Lower leg skin (tissue), 3 donors: Measurements from ENCODE around the gene PCP4L1.
"Not testable (repeated sequence)": the region's sequence is repeated elsewhere in the genome, so short reads cannot be mapped to it uniquely, and the experiment has no call there.

Experiments
- POLR2A ChIP-seq, 2 donors: fragments of 450-650 bp; IDR thresholded peaks; one replicate each; pipeline ENCODE4 v1.6.1; 2016 to 2017; ENCODE audit warnings: antibody characterized with exemption in 2 of 2, mild to moderate bottlenecking in 1 of 2, moderate library complexity in 1 of 2
- TF ChIP-seq, protein P1 (sequence below), 3 donors: fragments of 450-650 bp; IDR thresholded peaks; one replicate each; pipeline ENCODE4 v1.5.1; 2016; ENCODE audit warnings: antibody characterized with exemption in 3 of 3, mild to moderate bottlenecking in 3 of 3, moderate library complexity in 2 of 3

DNA sequence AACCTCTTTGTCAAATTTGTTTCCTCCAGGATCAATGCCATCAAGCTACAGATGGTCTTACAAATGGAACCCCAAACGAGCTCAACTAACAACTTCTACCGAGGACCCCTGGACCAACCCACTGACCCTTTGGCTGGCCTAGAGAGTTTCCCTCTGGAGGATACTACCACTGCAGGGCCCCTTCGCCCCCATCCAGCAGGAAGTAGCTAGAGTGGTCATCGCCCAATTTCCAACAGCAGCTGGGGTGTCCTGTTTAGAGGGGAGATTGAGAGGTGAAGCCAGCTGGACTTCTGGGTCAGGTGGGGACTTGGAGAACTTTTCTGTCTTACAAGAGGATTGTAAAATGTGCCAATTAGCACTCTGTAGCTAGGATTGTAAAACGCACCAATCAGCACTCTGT is 1.4 kb upstream of the PCP4L1 start:
- TF ChIP-seq, protein P1, sequence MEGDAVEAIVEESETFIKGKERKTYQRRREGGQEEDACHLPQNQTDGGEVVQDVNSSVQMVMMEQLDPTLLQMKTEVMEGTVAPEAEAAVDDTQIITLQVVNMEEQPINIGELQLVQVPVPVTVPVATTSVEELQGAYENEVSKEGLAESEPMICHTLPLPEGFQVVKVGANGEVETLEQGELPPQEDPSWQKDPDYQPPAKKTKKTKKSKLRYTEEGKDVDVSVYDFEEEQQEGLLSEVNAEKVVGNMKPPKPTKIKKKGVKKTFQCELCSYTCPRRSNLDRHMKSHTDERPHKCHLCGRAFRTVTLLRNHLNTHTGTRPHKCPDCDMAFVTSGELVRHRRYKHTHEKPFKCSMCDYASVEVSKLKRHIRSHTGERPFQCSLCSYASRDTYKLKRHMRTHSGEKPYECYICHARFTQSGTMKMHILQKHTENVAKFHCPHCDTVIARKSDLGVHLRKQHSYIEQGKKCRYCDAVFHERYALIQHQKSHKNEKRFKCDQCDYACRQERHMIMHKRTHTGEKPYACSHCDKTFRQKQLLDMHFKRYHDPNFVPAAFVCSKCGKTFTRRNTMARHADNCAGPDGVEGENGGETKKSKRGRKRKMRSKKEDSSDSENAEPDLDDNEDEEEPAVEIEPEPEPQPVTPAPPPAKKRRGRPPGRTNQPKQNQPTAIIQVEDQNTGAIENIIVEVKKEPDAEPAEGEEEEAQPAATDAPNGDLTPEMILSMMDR (IDR thresholded peaks at IDR 0.05), result not testable (repeated sequence)
- TF ChIP-seq POLR2A (IDR thresholded peaks at IDR 0.05), result not testable (repeated sequence)
